Astrocyte of the spinal cord (primary cell): ENCODE data around the gene MYRIP.

Source experiments
- DNase-seq: peaks from one replicate; pipeline ENCODE4 v3.0.0; 2011; ENCODE audit warnings: low read depth, low spot score
- H3K4me3 ChIP-seq: 2 replicates; pipeline ENCODE4 v1.5.1; 2011; ENCODE audit warnings: low read depth, mild to moderate bottlenecking, low read length, moderate library complexity
- CTCF ChIP-seq: IDR thresholded peaks from 2 replicates; pipeline ENCODE4 v1.5.1; 2012; ENCODE audit warnings: low read depth, mild to moderate bottlenecking, low read length, inconsistent platforms
- in situ Hi-C: cut with HindIII; loops from 2 replicates; pipeline ENCODE4 v1.10.0; 2017; ENCODE audit warnings: low sequenced_read_pairs

MYRIP gene

GRCh38 chr3:40230382-40230781 is 421.0 kb downstream of the MYRIP start:
- no peak for TF ChIP-seq CTCF
- DNase-seq: no peak
- in situ Hi-C loops: no loop called here
- H3K4me3 ChIP-seq: no peak overlapping the region

GRCh38 chr3:40232626-40233025 is 423.2 kb downstream of the MYRIP start:
- no peak overlapping the region for H3K4me3 ChIP-seq
- DNase-seq: no peak
- TF ChIP-seq CTCF: no peak
- in situ Hi-C loops: no loop called here

GRCh38 chr3:40237159-40237558 is 427.8 kb downstream of the MYRIP start:
- in situ Hi-C loops: no loop called here
- no peak for TF ChIP-seq CTCF
- no peak for DNase-seq
- no peak overlapping the region for H3K4me3 ChIP-seq

GRCh38 chr3:40237889-40238571 is 428.6 kb downstream of the MYRIP start:
- no peak for DNase-seq

GRCh38 chr3:40240921-40241320 is 431.5 kb downstream of the MYRIP start:
- in situ Hi-C loops: no loop called here
- no peak for TF ChIP-seq CTCF
- no peak overlapping the region for H3K4me3 ChIP-seq
- no peak for DNase-seq

More at GRCh38 chr3:40237889-40238571, 428.6 kb downstream of the MYRIP start:
- no peak overlapping the region for H3K4me3 ChIP-seq
- peak; percentile 25 for TF ChIP-seq CTCF
- in situ Hi-C loops: no loop called here

- TF ChIP-seq CTCF: no peak
- H3K4me3 ChIP-seq: no peak overlapping the region
- in situ Hi-C loops: no loop called here
- no peak for DNase-seq
Observed at GRCh38 chr3:40242216-40242615, 432.8 kb downstream of the MYRIP start.
